ENCODE data around the gene KCNJ18. TPM values are rescaled to one million over a fixed set of nuclear protein-coding genes. Genes with fewer than 3 reads are reported as not detected.
"Not testable (repeated sequence)": the region's sequence is repeated elsewhere in the genome, so short reads cannot be mapped to it uniquely, and the experiment has no call there.

The KCNJ18 gene
- total RNA-seq, 2 experiments from 2014 or later = not detected

- intact Hi-C loops (cut with micrococcal nuclease); POLR2A ChIA-PET; ATAC-seq: not testable (repeated sequence)
Measured at GRCh38 chr17:21719511-21720226, 27.3 kb downstream of the KCNJ18 start.

GRCh38 chr17:21720566-21720965 lies 28.2 kb downstream of the KCNJ18 start:
- H3K9me3 Mint-ChIP-seq; H3K4me1 Mint-ChIP-seq (ENCODE audit: low read depth); H3K4me3 Mint-ChIP-seq; intact Hi-C loops (cut with micrococcal nuclease); ATAC-seq; POLR2A ChIA-PET; H3K36me3 Mint-ChIP-seq (ENCODE audit: low read depth); CTCF ChIA-PET; H3K27me3 Mint-ChIP-seq; DNase-seq; H3K27ac Mint-ChIP-seq: not testable (repeated sequence)

More at GRCh38 chr17:21719511-21720226, 27.3 kb downstream of the KCNJ18 start:
- H3K9me3 Mint-ChIP-seq; H3K4me3 Mint-ChIP-seq; H3K27ac Mint-ChIP-seq; H3K4me1 Mint-ChIP-seq (ENCODE audit: low read depth); H3K27me3 Mint-ChIP-seq; DNase-seq; CTCF ChIA-PET; H3K36me3 Mint-ChIP-seq (ENCODE audit: low read depth): not testable (repeated sequence)

GRCh38 chr17:21722268-21722667 lies 29.9 kb downstream of the KCNJ18 start:
- H3K27ac Mint-ChIP-seq; H3K4me3 Mint-ChIP-seq; ATAC-seq; intact Hi-C loops (cut with micrococcal nuclease); DNase-seq; H3K36me3 Mint-ChIP-seq (ENCODE audit: low read depth); H3K27me3 Mint-ChIP-seq; H3K4me1 Mint-ChIP-seq (ENCODE audit: low read depth); POLR2A ChIA-PET; H3K9me3 Mint-ChIP-seq; CTCF ChIA-PET: not testable (repeated sequence)

GRCh38 chr17:21724216-21725006 lies 32.1 kb downstream of the KCNJ18 start:
- H3K27ac Mint-ChIP-seq; intact Hi-C loops (cut with micrococcal nuclease); CTCF ChIA-PET; H3K4me1 Mint-ChIP-seq (ENCODE audit: low read depth); H3K36me3 Mint-ChIP-seq (ENCODE audit: low read depth); H3K9me3 Mint-ChIP-seq; DNase-seq; H3K27me3 Mint-ChIP-seq; POLR2A ChIA-PET; H3K4me3 Mint-ChIP-seq; ATAC-seq: not testable (repeated sequence)

- H3K4me3 Mint-ChIP-seq; H3K36me3 Mint-ChIP-seq (ENCODE audit: low read depth); H3K27ac Mint-ChIP-seq; intact Hi-C loops (cut with micrococcal nuclease); H3K27me3 Mint-ChIP-seq; H3K9me3 Mint-ChIP-seq; DNase-seq; CTCF ChIA-PET; H3K4me1 Mint-ChIP-seq (ENCODE audit: low read depth); ATAC-seq; POLR2A ChIA-PET: not testable (repeated sequence)
Measured at GRCh38 chr17:21731076-21731475, 38.8 kb downstream of the KCNJ18 start.

- POLR2A ChIA-PET; H3K9me3 Mint-ChIP-seq; H3K36me3 Mint-ChIP-seq (ENCODE audit: low read depth); H3K27me3 Mint-ChIP-seq; ATAC-seq; intact Hi-C loops (cut with micrococcal nuclease); H3K4me1 Mint-ChIP-seq (ENCODE audit: low read depth); DNase-seq; CTCF ChIA-PET; H3K27ac Mint-ChIP-seq; H3K4me3 Mint-ChIP-seq: not testable (repeated sequence)
Measured at GRCh38 chr17:21733931-21734330, 41.6 kb downstream of the KCNJ18 start.

- H3K27me3 Mint-ChIP-seq; ATAC-seq; H3K9me3 Mint-ChIP-seq; H3K27ac Mint-ChIP-seq; H3K4me3 Mint-ChIP-seq; H3K4me1 Mint-ChIP-seq (ENCODE audit: low read depth); intact Hi-C loops (cut with micrococcal nuclease); POLR2A ChIA-PET; CTCF ChIA-PET; H3K36me3 Mint-ChIP-seq (ENCODE audit: low read depth); DNase-seq: not testable (repeated sequence)
Measured at GRCh38 chr17:21735814-21736213, 43.5 kb downstream of the KCNJ18 start.

GRCh38 chr17:21737015-21737580 lies 44.8 kb downstream of the KCNJ18 start:
- DNase-seq; H3K4me3 Mint-ChIP-seq; H3K27me3 Mint-ChIP-seq; POLR2A ChIA-PET; H3K9me3 Mint-ChIP-seq; H3K36me3 Mint-ChIP-seq (ENCODE audit: low read depth); intact Hi-C loops (cut with micrococcal nuclease); ATAC-seq; H3K27ac Mint-ChIP-seq; CTCF ChIA-PET; H3K4me1 Mint-ChIP-seq (ENCODE audit: low read depth): not testable (repeated sequence)

GRCh38 chr17:21738241-21738640 lies 45.9 kb downstream of the KCNJ18 start:
- H3K4me1 Mint-ChIP-seq (ENCODE audit: low read depth); ATAC-seq; CTCF ChIA-PET; POLR2A ChIA-PET; DNase-seq; H3K27me3 Mint-ChIP-seq; H3K27ac Mint-ChIP-seq; H3K36me3 Mint-ChIP-seq (ENCODE audit: low read depth); H3K9me3 Mint-ChIP-seq; H3K4me3 Mint-ChIP-seq; intact Hi-C loops (cut with micrococcal nuclease): not testable (repeated sequence)

- not testable (repeated sequence) for H3K4me1 Mint-ChIP-seq (ENCODE audit: low read depth)
Measured at GRCh38 chr17:21738877-21739474, 46.7 kb downstream of the KCNJ18 start.

GRCh38 chr17:21739485-21739884 lies 47.2 kb downstream of the KCNJ18 start:
- intact Hi-C loops (cut with micrococcal nuclease); H3K36me3 Mint-ChIP-seq (ENCODE audit: low read depth); POLR2A ChIA-PET; ATAC-seq; DNase-seq; H3K9me3 Mint-ChIP-seq; H3K4me3 Mint-ChIP-seq; H3K4me1 Mint-ChIP-seq (ENCODE audit: low read depth); H3K27me3 Mint-ChIP-seq; H3K27ac Mint-ChIP-seq; CTCF ChIA-PET: not testable (repeated sequence)

More at GRCh38 chr17:21738877-21739474, 46.7 kb downstream of the KCNJ18 start:
- peak; percentile 42 for ATAC-seq
- intact Hi-C loops (cut with micrococcal nuclease); H3K36me3 Mint-ChIP-seq (ENCODE audit: low read depth); H3K27ac Mint-ChIP-seq; DNase-seq; H3K4me3 Mint-ChIP-seq; CTCF ChIA-PET; POLR2A ChIA-PET; H3K27me3 Mint-ChIP-seq; H3K9me3 Mint-ChIP-seq: not testable (repeated sequence)

GRCh38 chr17:21740836-21741235 lies 48.5 kb downstream of the KCNJ18 start:
- H3K27ac Mint-ChIP-seq; intact Hi-C loops (cut with micrococcal nuclease); H3K4me1 Mint-ChIP-seq (ENCODE audit: low read depth); ATAC-seq; DNase-seq; CTCF ChIA-PET; H3K4me3 Mint-ChIP-seq; H3K27me3 Mint-ChIP-seq; H3K9me3 Mint-ChIP-seq; POLR2A ChIA-PET; H3K36me3 Mint-ChIP-seq (ENCODE audit: low read depth): not testable (repeated sequence)

Data from activated CD8-positive, alpha-beta T cell treated with anti-CD3 and anti-CD28 coated beads for 36 hours (primary cell).